K562 (cell line): ENCODE results near the gene DNAH3. TPM values are rescaled to one million over a fixed set of nuclear protein-coding genes. Genes with fewer than 3 reads are reported as not detected.

Experiments
- ATAC-seq: fragments of 200-7000 bp; cut with Tn5 transposase; 3 replicates; pipeline ENCODE4 v1.9.1; 2020; ENCODE audit warnings: moderate library complexity
- BruUV-seq: library from RNA; stranded (reverse); fragments of 400-500 nt; replicated peaks from 2 replicates; lab custom pipeline; 2021; lab: Mats Ljungman, UMichigan
- CTCF ChIA-PET: fragments of 300-600 bp; formaldehyde crosslinking; extraction: SDS; loops from one replicate; lab custom pipeline; 2021; ENCODE audit warnings: low intra/inter-chr PET ratio; lab: Yijun Ruan, JAX
- POLR2A ChIA-PET: fragments of 300-600, 350-650 bp; sonication (Branson Sonifier 250); formaldehyde crosslinking; extraction: SDS; loops from one replicate; lab custom pipeline; 2021; ENCODE audit warnings: antibody characterized with exemption, inconsistent platforms; lab: Yijun Ruan, JAX
- DNase-seq, 4 experiments: peaks; one replicate each; pipeline versions ENCODE4 v3.0.0 to v3.0.0-alpha.2; 2011 to 2018; ENCODE audit warnings: low spot score in 3 of 4, mixed read lengths in 3 of 4; ENCODE audit errors: extremely low read depth in 1 of 4
- FAIRE-seq: peaks from 2 replicates; lab custom pipeline; 2011; peaks lifted over from hg19 to GRCh38; lab: Jason Lieb, UNC
- H2AFZ ChIP-seq: 2 replicates; pipeline ENCODE4 v1.6.0; 2011; ENCODE audit warnings: low read depth, low read length, control low read depth, inconsistent platforms
- H3K27ac ChIP-seq: fragments of 200-600 bp; 3 replicates; pipeline ENCODE4 v1.8.0; 2011; ENCODE audit warnings: low read depth, mild to moderate bottlenecking, control low read depth, inconsistent platforms, low read length, moderate library complexity, mixed read lengths; ENCODE audit errors: extremely low read depth
- H3K27me3 ChIP-seq, 2 experiments: fragments of 300-600 bp in 1 of 2; 2 replicates in 1 of 2; 3 replicates in 1 of 2; pipeline versions ENCODE4 v1.6.0 to v1.8.0; 2011; ENCODE audit warnings: inconsistent platforms in 2 of 2, low read length in 2 of 2, mild to moderate bottlenecking in 1 of 2, mixed read lengths in 1 of 2, moderate library complexity in 1 of 2; ENCODE audit not compliant: control insufficient read depth in 2 of 2, insufficient read depth in 2 of 2
- H3K36me3 ChIP-seq: fragments of 300-600 bp; 3 replicates; pipeline ENCODE4 v1.8.0; 2011; ENCODE audit warnings: mild to moderate bottlenecking, low read length, inconsistent platforms; ENCODE audit not compliant: control insufficient read depth, insufficient read depth
- H3K4me1 ChIP-seq, 2 experiments: fragments of 200-600 bp in 1 of 2; replicated peaks in 1 of 2; 2 replicates in 1 of 2; 3 replicates in 1 of 2; pipeline versions ENCODE4 v1.5.1 to v1.8.0; 2011; ENCODE audit warnings: inconsistent platforms in 2 of 2, low read length in 2 of 2, mild to moderate bottlenecking in 1 of 2, mixed read lengths in 1 of 2, moderate library complexity in 1 of 2; ENCODE audit not compliant: control insufficient read depth in 2 of 2, insufficient read depth in 2 of 2
- H3K4me2 ChIP-seq: 2 replicates; pipeline ENCODE4 v1.6.1; 2011; ENCODE audit warnings: low read length, control low read depth, inconsistent platforms, mixed read lengths; ENCODE audit not compliant: insufficient read depth
- H3K4me3 ChIP-seq: fragments of 200-600 bp; sonication (generic), shearing (Covaris generic); 2 replicates; pipeline ENCODE4 v1.5.1; 2016; ENCODE audit warnings: control low read depth, inconsistent platforms
- H3K79me2 ChIP-seq: fragments of 200-600 bp; 3 replicates; pipeline ENCODE4 v1.8.0; 2011; ENCODE audit warnings: low read length, inconsistent platforms; ENCODE audit not compliant: control insufficient read depth, insufficient read depth
- H3K9ac ChIP-seq, 2 experiments: 2 replicates each; pipeline versions ENCODE4 v1.6.0 to v1.6.1; 2011; ENCODE audit warnings: low read depth in 2 of 2, low read length in 2 of 2, control low read depth in 1 of 2, inconsistent platforms in 1 of 2, mild to moderate bottlenecking in 1 of 2, mixed read lengths in 1 of 2; ENCODE audit not compliant: insufficient read depth in 1 of 2
- H3K9me1 ChIP-seq: one replicate; pipeline ENCODE4 v1.6.0; 2011; ENCODE audit warnings: inconsistent platforms, mild to moderate bottlenecking, low read length, moderate library complexity; ENCODE audit not compliant: control insufficient read depth, insufficient read depth
- H3K9me3 ChIP-seq: replicated peaks from 2 replicates; pipeline ENCODE4 v1.5.1; 2011; ENCODE audit warnings: low read depth, low read length, inconsistent platforms; ENCODE audit not compliant: control insufficient read depth, insufficient read depth
- H4K20me1 ChIP-seq: replicated peaks from 2 replicates; pipeline ENCODE4 v1.6.1; 2011; ENCODE audit warnings: low read length, inconsistent platforms, mixed read lengths; ENCODE audit not compliant: control insufficient read depth, insufficient read depth
- CLOCK ChIP-seq: fragments of 250-450 bp; sonication (Bioruptor Pico); IDR thresholded peaks from 2 replicates; pipeline ENCODE4 v1.4.0; 2020; ENCODE audit warnings: mild to moderate bottlenecking, moderate library complexity, borderline replicate concordance
- E2F5 ChIP-seq: sonication (generic); formaldehyde crosslinking; IDR thresholded peaks from 2 replicates; pipeline ENCODE4 v1.8.0; 2022; ENCODE audit warnings: mild to moderate bottlenecking, missing genetic modification reagents
- ELF4 ChIP-seq: fragments of 450-650 bp; formaldehyde crosslinking; IDR thresholded peaks from 2 replicates; pipeline ENCODE4 v1.4.0; 2022; ENCODE audit warnings: missing genetic modification characterization
- HEY1 ChIP-seq: fragments of 250-450 bp; sonication (Bioruptor Pico); IDR thresholded peaks from 2 replicates; pipeline ENCODE4 v1.5.0; 2020; ENCODE audit warnings: mild to moderate bottlenecking, moderate library complexity, borderline replicate concordance
- KDM2B ChIP-seq: fragments of 250-450 bp; sonication (Bioruptor Pico); IDR thresholded peaks from 2 replicates; pipeline ENCODE4 v1.8.0; 2021; ENCODE audit warnings: mild to moderate bottlenecking, moderate library complexity
- KLF16 ChIP-seq: IDR thresholded peaks from 2 replicates; pipeline ENCODE4 v1.6.1; 2016; ENCODE audit warnings: antibody characterized with exemption
- PKNOX1 ChIP-seq: fragments of 450-650 bp; IDR thresholded peaks from 2 replicates; pipeline ENCODE4 v1.6.1; 2016
- USF2 ChIP-seq: sonication (generic); formaldehyde crosslinking; IDR thresholded peaks from 2 replicates; pipeline ENCODE4 v1.5.0; 2020; ENCODE audit warnings: missing genetic modification reagents
- XRCC5 ChIP-seq: fragments of 200-400 bp; formaldehyde crosslinking; IDR thresholded peaks from 2 replicates; pipeline ENCODE4 v1.6.1; 2017; ENCODE audit warnings: low read depth, mild to moderate bottlenecking, low read length
- ZBTB11 ChIP-seq, 3 experiments: fragments of 200-800 bp in 1 of 3; fragments of 250-450 bp in 1 of 3; fragments of 450-650 bp in 1 of 3; sonication (Bioruptor Pico) in 1 of 3; sonication (Bioruptor generic) in 1 of 3; formaldehyde crosslinking in 1 of 3; IDR thresholded peaks; 2 replicates each; pipeline versions ENCODE4 v1.6.1 to v1.8.0; 2016 to 2022; ENCODE audit warnings: mild to moderate bottlenecking in 2 of 3, missing genetic modification characterization in 2 of 3, missing compliant biosample characterization in 1 of 3, moderate library complexity in 1 of 3
- ZNF311 ChIP-seq: fragments of 250-450 bp; sonication (Bioruptor Pico); IDR thresholded peaks from 2 replicates; pipeline ENCODE4 v1.4.0; 2020; ENCODE audit warnings: mild to moderate bottlenecking, moderate library complexity
- ZNF347 ChIP-seq: fragments of 450-650 bp; formaldehyde crosslinking; IDR thresholded peaks from 2 replicates; pipeline ENCODE4 v1.4.0; 2020; ENCODE audit warnings: low read depth, mild to moderate bottlenecking, moderate library complexity
- WGBS: fragments of 100-300 bp; shearing (Covaris generic); methylation state at CpG from one replicate; pipeline ENCODE4 v1.1.6; 2016; ENCODE audit warnings: low coverage, mixed read lengths; ENCODE audit not compliant: insufficient coverage; ENCODE audit errors: missing lambda C conversion rate; 5-methylcytosine and 5-hydroxymethylcytosine counted together
- in situ Hi-C: fragments of 300-500 bp; cut with MboI; formaldehyde crosslinking; loops from 4 replicates; pipeline ENCODE4 v1.15.0; 2018; ENCODE audit warnings: inconsistent platforms, mixed read lengths
- intact Hi-C: fragments of 100-400 bp; cut with micrococcal nuclease; formaldehyde crosslinking; loops from 2 replicates; pipeline ENCODE4 v1.14.2; 2022
- polyA plus RNA-seq, 8 experiments: library from polyadenylated mRNA; depleted of rRNA in 4 of 8; stranded (reverse) in 5 of 8; unstranded in 3 of 8; fragments of >200 nt; fragmentation: Nextera tagmentation in 2 of 8; fragmentation: Illumina TruSeq in 1 of 8; extraction: Ambion mirVana in 2 of 8; extraction: Trizol in 1 of 8; gene quantifications; 2 replicates each; pipeline versions ENCODE4 v1.2.1 to v1.2.3, GENCODE V29; 2011 to 2014; ENCODE audit warnings: inconsistent platforms in 1 of 8, missing spikeins in 1 of 8
- total RNA-seq, 7 experiments: library from RNA; depleted of rRNA in 6 of 7; stranded (reverse); fragments of >200 nt in 6 of 7; fragmentation: Illumina TruSeq in 2 of 7; extraction: Trizol in 2 of 7; gene quantifications; 2 replicates each; pipeline versions ENCODE4 v1.2.1 to v1.2.3, GENCODE V29; 2011 to 2021; ENCODE audit warnings: low replicate concordance in 1 of 7

The DNAH3 gene
- total and polyA plus RNA-seq, 9 of the 15 experiments (the other 6 are each of a cell fraction or from before 2014, with no cell fraction given) = 0.32 to 0.84 (median 0.44) TPM

- H3K4me1 ChIP-seq = peaks cover 4 to 5% of the 10 kb centered on the region in 2 experiments; a peak in 2 of 5 replicates
- no peak for ATAC-seq
- H3K36me3 ChIP-seq = no peaks in the 10 kb centered on the region
- CTCF ChIA-PET = no interaction called here
- H4K20me1 ChIP-seq = no peaks in the 10 kb centered on the region
- no TSS peak for BruUV-seq
- DNase-seq = no peak
- H3K4me2 ChIP-seq = no peak overlapping the region
- FAIRE-seq = no peak
- H3K27me3 ChIP-seq = peaks cover 6 to 19% of the 10 kb centered on the region in 2 experiments; a peak in 4 of 5 replicates
- no peak overlapping the region for H3K4me3 ChIP-seq
- no peak overlapping the region for H3K27ac ChIP-seq
- H3K9me1 ChIP-seq = peaks cover 3% of the 10 kb centered on the region
- 4% methylated on average over 5 of the region's 5 CpGs for WGBS
- H3K9me3 ChIP-seq = no peaks in the 10 kb centered on the region
- TF ChIP-seq HEY1 (CRISPR knock-in tag) (no peak), ELF4 (CRISPR knock-in tag) (no peak), CLOCK (CRISPR knock-in tag) (no peak), XRCC5 (no peak), KDM2B (CRISPR knock-in tag) (no peak), ZBTB11 (CRISPR knock-in tag; IDR thresholded peaks at IDR 0.05) (no peak), ZNF311 (CRISPR knock-in tag) (no peak), KLF16 (no peak), ZNF347 (CRISPR knock-in tag) (no peak), USF2 (no peak), E2F5 (CRISPR knock-in tag) (no peak), PKNOX1 (no peak)
- POLR2A ChIA-PET = interaction anchor here (0.6 to 1.2 kb wide), 3 partner anchors 10 to 1227 kb away, joined by 3 read pairs; no protein-coding TSS in a partner anchor
- intact Hi-C loops = no loop called here
- H3K9ac ChIP-seq = no peak overlapping the region
- in situ Hi-C loops = no loop called here
- no peaks in the 10 kb centered on the region for H3K79me2 ChIP-seq
- H2AFZ ChIP-seq = no peak overlapping the region
These were observed 4.9 kb downstream of the DNAH3 start for GRCh38 chr16:21145738-21146137.
